Activated B cell treated with CpG ODN at 0.5 μM for 24 hours (primary cell): Measurements from ENCODE around the gene ZNF536. TPM values are rescaled to one million over a fixed set of nuclear protein-coding genes. Genes with fewer than 3 reads are reported as not detected.

Experiments
- ATAC-seq: fragments of 200-7000 bp; cut with Tn5 transposase; one replicate; pipeline ENCODE4 v1.10.0; 2021; ENCODE audit warnings: low read depth, mild to moderate bottlenecking, moderate library complexity
- CTCF ChIA-PET: fragments of 350-600 bp; sonication (Branson Sonifier 250); formaldehyde crosslinking; loops from one replicate; lab custom pipeline; 2021; ENCODE audit warnings: antibody characterized with exemption; lab: Charles Lee
- POLR2A ChIA-PET: fragments of 350-600 bp; sonication (Branson Sonifier 250); formaldehyde crosslinking; loops from one replicate; lab custom pipeline; 2021; ENCODE audit warnings: antibody characterized with exemption; lab: Charles Lee
- DNase-seq: peaks from one replicate; pipeline ENCODE4 v3.0.0; 2022
- H3K27ac Mint-ChIP-seq: one replicate; pipeline ENCODE4 v1.8.0; 2020; ENCODE audit warnings: mixed read lengths
- H3K27me3 Mint-ChIP-seq: one replicate; pipeline ENCODE4 v1.8.0; 2021; ENCODE audit warnings: mixed read lengths
- H3K36me3 Mint-ChIP-seq: one replicate; pipeline ENCODE4 v1.8.0; 2021; ENCODE audit warnings: low read depth, mixed read lengths
- H3K4me1 Mint-ChIP-seq: one replicate; pipeline ENCODE4 v1.8.0; 2021; ENCODE audit warnings: mixed read lengths
- H3K4me3 Mint-ChIP-seq: one replicate; pipeline ENCODE4 v1.8.0; 2020; ENCODE audit warnings: mild to moderate bottlenecking, mixed read lengths
- H3K9me3 Mint-ChIP-seq: one replicate; pipeline ENCODE4 v1.8.0; 2020; ENCODE audit warnings: mixed read lengths
- CTCF ChIP-seq: fragments of 200-600 bp; IDR thresholded peaks from one replicate; pipeline ENCODE4 v1.8.0; 2022; ENCODE audit warnings: antibody characterized with exemption, mild to moderate bottlenecking
- intact Hi-C: fragments of 100-400 bp; cut with micrococcal nuclease; formaldehyde crosslinking; loops from one replicate; pipeline ENCODE4 v1.15.1; 2024
- total RNA-seq: library from RNA; stranded (reverse); gene quantifications from 2 replicates; pipeline ENCODE4 v1.2.3, GENCODE V29; 2022

Gene ZNF536
- total RNA-seq, 1 donor from 2014 or later, result not detected

GRCh38 chr19:30536975-30537374 lies 164.8 kb downstream of the ZNF536 start:
- no peak overlapping the region for H3K27ac Mint-ChIP-seq
- no peaks in the 10 kb centered on the region for H3K27me3 Mint-ChIP-seq
- H3K4me3 Mint-ChIP-seq, result no peak overlapping the region
- CTCF ChIA-PET, result no interaction called here
- POLR2A ChIA-PET, result no interaction called here
- intact Hi-C loops, result no loop called here
- peaks cover 2% of the 10 kb centered on the region for H3K9me3 Mint-ChIP-seq
- ATAC-seq, result no peak
- TF ChIP-seq CTCF, result no peak
- DNase-seq, result no peak
- no peaks in the 10 kb centered on the region for H3K4me1 Mint-ChIP-seq
- no peaks in the 10 kb centered on the region for H3K36me3 Mint-ChIP-seq

GRCh38 chr19:30539315-30539714 lies 167.1 kb downstream of the ZNF536 start:
- Mint-ChIP-seq H3K27ac (no peak overlapping the region), H3K27me3 (no peaks in the 10 kb centered on the region), H3K9me3 (peaks cover 2% of the 10 kb centered on the region), H3K36me3 (no peaks in the 10 kb centered on the region), H3K4me3 (no peak overlapping the region), H3K4me1 (no peaks in the 10 kb centered on the region)
- intact Hi-C loops, result no loop called here
- DNase-seq, result no peak
- ChIA-PET CTCF (no interaction called here), POLR2A (no interaction called here)
- TF ChIP-seq CTCF, result no peak
- ATAC-seq, result no peak

- Mint-ChIP-seq H3K4me3 (no peak overlapping the region), H3K9me3 (peaks cover 2% of the 10 kb centered on the region), H3K27ac (no peak overlapping the region), H3K4me1 (no peaks in the 10 kb centered on the region), H3K36me3 (no peaks in the 10 kb centered on the region), H3K27me3 (no peaks in the 10 kb centered on the region)
- POLR2A ChIA-PET, result no interaction called here
- no peak for DNase-seq
- no peak for ATAC-seq
- intact Hi-C loops, result no loop called here
- CTCF ChIA-PET, result no interaction called here
- TF ChIP-seq CTCF, result no peak
Observed at GRCh38 chr19:30539981-30540380, 167.8 kb downstream of the ZNF536 start.

- ChIA-PET POLR2A (no interaction called here), CTCF (no interaction called here)
- H3K9me3 Mint-ChIP-seq, result peaks cover 2% of the 10 kb centered on the region
- no peak overlapping the region for H3K4me3 Mint-ChIP-seq
- no peak for TF ChIP-seq CTCF
- intact Hi-C loops, result no loop called here
- DNase-seq (no peak), ATAC-seq (no peak)
- H3K36me3 Mint-ChIP-seq, result no peaks in the 10 kb centered on the region
- H3K27ac Mint-ChIP-seq, result no peak overlapping the region
- H3K4me1 Mint-ChIP-seq, result no peaks in the 10 kb centered on the region
- H3K27me3 Mint-ChIP-seq, result no peaks in the 10 kb centered on the region
Observed at GRCh38 chr19:30540761-30541160, 168.6 kb downstream of the ZNF536 start.

- ChIA-PET POLR2A (no interaction called here), CTCF (no interaction called here)
- no peak for DNase-seq
- Mint-ChIP-seq H3K4me1 (no peaks in the 10 kb centered on the region), H3K27ac (no peak overlapping the region), H3K4me3 (no peak overlapping the region), H3K27me3 (no peaks in the 10 kb centered on the region), H3K36me3 (no peaks in the 10 kb centered on the region), H3K9me3 (peaks cover 2% of the 10 kb centered on the region)
- intact Hi-C loops, result no loop called here
- ATAC-seq, result no peak
- TF ChIP-seq CTCF, result no peak
Observed at GRCh38 chr19:30541575-30541974, 169.4 kb downstream of the ZNF536 start.
